ENCODE measurements around the gene SPATA20.

Gene SPATA20

DNA sequence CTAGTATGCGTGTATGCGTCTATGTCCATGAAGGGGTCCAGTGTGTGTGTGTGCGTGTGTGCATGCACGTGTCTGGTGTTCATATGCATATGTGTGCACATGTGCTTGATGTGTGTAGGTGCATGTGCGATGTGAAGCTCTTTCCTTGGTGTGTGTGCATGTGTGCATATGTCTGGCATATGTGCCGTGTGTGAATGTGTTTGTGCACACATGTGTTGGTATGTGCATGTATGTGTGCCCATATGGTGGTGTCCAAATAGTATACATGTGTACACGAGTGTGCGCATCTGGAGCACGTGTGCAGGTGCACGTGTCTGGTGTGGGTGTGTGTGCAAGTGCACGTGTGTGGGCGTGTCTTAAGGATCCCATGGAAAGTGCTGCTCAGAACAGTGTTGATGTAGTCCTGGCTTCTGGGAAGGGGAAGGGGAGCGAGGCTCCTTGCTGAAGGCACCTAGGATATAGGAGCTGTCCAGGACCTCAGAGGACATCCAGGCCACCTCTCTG lies 30.5 kb downstream of the SPATA20 start:
- DNase-seq (ENCODE audit: low read depth in 2 of 2): no peak

DNA sequence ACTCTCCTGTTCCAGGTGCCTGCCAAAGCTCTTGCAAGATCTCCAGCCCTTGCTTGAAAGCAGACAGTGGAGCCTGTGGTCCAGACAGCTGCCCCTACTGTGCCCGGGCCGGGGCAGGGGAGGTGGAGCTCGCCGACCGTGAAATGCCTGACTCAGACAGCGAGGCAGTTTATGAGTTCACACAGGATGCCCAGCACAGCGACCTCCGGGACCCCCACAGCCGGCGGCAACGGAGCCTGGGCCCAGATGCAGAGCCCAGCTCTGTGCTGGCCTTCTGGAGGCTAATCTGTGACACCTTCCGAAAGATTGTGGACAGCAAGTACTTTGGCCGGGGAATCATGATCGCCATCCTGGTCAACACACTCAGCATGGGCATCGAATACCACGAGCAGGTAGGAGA lies 31.2 kb downstream of the SPATA20 start:
- DNase-seq (ENCODE audit: low read depth in 2 of 2): no peak

DNA sequence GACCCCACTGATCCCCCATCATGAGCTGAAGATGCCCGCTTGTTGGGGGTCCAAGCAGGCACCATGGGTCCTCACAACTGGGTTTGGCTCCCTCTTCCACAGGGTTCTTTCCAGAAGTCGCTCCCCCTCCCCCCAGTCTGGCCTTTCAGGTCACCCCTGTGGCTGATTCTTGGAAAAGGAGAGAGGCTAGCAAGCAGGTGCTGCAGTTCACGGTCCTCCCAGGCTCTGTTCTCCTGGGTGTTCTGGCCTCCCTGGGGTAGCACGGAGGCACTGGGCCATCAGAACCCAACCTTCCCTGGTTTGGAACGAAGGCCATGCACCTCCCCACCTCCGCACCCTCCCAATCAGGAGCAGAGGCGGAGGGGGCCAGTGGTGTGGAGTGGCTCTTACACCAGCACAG lies 32.4 kb downstream of the SPATA20 start:
- DNase-seq (ENCODE audit: low read depth in 2 of 2): no peak

DNA sequence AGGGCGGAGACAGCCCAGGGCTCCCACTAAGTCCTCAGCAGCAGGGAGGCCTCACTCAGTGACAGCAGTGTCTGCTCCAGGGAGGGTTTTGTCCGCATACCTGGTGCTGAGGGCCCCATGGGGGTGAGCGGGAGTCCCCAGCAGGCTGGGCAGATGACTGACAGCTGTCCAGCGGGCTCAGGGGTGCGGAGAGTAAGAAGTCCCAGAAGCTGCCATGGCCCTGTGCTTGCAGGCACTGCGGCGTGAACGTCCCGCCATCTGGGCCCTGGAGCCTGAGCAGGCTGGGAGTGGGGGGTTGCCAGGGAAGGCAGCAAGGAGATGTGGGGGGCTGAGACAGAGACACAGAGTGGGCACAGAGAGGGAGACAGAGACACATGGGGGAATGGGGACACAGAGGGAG lies 33.7 kb downstream of the SPATA20 start:
- no peak for DNase-seq (ENCODE audit: low read depth in 2 of 2)

DNA sequence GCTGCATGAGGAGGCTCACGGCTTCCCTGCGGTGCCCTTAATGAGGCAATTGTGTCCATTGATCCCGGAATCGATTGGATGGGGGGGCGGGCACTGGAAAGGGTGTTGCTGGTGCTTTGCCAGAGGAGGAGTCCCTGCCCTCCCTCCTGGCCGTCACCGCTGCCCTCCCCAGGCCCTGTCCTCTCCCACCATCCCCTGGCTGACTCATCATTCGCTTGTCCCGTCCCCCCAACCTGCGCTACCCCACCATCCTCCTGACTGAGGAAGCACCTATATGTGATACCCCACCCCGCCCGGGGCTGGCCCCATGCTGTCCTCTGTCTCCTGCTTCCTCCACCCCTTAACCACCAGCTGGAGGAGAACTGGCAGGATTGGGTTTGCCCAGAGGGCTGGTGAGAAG lies 34.3 kb downstream of the SPATA20 start:
- no peak for DNase-seq (ENCODE audit: low read depth in 2 of 2)

DNA sequence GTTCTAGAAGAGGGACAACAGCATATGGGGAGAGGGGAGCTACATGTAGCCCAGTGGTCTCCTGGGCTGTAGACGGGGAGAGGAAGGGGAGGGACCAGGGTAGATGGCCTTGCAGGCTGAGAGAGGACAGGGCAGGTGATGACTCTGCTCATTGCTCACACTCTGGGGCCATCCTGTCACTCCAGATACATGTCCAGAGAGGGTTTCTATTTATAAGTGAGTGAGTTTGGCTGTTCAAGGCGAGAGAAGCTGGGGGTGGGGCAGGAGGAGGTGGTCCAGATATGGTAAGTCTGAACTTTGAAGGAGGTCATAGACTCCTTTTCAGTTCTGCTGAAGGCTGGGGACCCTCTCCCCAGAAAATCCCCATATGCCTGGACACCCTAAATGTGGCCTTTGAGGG lies 35.8 kb downstream of the SPATA20 start:
- no peak for DNase-seq (ENCODE audit: low read depth in 2 of 2)

DNA sequence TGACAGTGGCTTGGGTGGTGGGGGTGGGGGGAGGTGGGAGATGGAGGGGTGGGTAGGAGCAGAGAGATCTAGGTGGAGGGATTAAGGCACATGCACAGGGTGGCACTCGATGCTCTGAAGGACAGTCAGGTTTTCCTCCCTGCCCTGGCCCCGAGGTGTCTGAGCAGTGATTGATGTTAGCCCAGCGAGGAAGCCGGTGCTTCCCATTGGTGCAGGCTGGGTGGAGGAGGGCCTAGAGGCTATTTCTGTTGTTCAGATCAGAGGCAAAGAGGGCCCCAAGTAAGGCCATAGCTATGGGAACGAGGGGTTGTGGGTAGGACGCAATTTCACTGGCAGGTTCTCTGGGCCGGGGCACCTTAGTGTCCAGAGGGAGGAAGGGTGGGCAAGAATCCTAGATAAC lies 36.7 kb downstream of the SPATA20 start:
- no peak for DNase-seq (ENCODE audit: low read depth in 2 of 2)

DNA sequence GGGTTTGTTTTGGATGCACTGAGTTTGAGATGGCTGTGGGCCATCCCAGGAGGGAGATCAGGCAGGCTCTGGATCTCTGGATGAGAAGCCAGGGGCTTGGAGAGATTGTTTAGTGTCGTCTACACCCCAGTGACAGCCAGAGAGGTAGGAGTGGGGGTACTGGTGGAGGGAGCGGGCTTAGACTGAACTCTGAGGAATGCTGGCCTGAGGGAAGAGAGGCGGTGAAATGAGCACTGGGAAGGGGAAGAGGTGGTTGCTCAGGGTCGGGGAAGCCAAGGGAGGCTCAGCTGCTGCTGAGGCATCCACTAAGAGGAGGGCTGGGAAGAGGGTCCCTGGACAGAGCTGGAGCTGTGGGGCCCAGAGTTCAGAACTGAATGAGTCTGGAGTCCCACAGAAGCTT lies 37.1 kb downstream of the SPATA20 start:
- DNase-seq (ENCODE audit: low read depth in 2 of 2): no peak

DNA sequence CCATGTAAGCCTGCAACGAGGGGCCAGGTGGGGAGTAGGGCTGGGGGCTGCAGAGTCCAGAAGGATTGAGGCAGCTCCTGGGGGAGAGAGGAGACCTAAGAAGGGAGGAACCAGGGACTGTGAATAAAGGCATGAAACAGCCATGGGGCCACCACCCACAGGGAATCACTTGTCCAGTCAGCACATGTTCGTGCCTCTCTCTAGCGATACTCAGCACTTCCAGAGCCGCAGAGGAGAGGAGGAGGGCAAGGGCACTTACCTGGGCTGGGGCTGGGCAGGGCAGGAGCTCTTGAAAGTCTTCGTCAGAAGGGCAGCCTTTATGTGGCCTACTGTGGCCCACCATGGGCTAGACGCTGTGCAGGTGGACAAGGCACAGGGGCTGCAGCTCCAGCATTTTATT lies 37.8 kb downstream of the SPATA20 start:
- no peak for DNase-seq (ENCODE audit: low read depth in 2 of 2)

DNA sequence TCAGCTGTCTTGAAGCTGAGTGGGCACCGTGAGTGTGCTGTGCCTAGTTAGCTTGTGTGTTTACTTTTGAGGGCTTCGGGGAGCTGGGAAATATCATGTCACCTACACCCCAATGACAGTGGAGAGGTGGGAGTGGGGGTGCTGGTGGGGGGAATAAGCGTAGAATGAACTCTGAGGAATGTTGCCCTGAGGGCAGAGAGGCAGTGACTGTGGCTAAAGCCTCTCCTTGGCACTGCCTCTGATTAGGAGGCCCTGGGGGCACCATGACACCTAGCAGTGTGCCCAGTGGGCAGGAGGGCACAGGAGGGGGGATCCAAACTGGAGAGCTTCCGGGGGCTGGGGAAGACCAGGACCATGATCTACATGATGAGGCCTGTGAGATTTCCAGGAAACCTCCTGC lies 38.4 kb downstream of the SPATA20 start:
- no peak for DNase-seq (ENCODE audit: low read depth in 2 of 2)

DNA sequence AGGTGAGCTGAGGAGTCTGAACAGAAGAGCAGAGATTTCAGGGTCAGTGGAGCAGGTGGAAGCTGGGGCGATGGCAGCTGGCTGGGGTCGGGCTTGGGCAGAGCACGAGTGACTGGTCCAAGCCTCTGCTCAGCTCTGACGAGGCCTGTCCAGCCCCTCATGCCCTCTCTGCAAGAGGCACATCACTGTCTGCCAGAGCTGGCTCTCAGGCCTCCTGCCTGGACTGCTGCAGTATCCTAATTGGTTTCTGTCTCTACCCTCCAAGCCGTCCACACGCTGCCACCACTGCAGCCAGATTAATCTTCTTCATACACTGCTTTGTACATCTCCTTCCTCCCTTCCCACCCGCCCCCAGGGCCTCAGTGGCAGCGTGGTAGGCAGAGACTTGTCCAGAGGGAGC lies 38.9 kb downstream of the SPATA20 start:
- no peak for DNase-seq (ENCODE audit: low read depth in 2 of 2)

DNA sequence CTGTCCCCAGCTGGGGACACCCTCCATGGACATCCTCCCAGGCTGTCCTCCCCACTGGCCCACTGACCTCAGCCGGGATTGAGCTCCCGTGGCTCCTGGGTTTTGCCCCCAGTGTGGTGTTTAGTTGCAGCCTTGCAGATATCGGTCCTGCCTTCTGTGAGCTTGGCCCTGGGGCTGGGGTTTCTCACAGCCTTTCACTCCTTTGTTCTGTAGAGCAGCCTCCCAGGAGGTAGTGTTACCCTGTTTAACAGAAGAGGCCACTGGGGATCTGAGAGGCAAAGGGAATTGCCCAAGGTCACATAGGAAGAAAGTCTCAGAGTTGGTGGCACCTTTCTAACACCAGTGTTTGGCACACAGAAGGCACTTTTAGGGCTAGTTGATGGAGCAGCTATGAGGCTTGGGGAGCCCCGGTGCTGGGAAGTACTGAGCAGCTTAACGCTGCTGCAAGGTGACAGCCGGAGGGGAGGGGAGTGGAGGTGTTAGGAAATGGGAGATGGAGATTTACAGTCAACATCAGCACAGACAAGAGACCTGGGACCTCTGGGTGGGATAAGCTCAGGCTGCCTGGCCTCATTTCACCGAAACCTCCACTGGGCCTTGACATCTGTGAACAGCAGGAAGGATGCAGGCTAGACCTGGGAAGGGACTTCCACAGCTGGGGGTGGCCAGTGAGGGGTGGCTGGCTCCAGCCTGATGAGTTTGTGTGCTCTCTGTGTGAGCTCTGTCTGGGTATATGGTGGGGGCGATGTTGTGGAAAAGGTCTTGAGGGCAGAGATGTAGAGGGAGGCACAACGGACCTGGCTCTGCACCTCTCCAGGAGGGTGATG lies 39.7 kb downstream of the SPATA20 start:
- no peak for DNase-seq (ENCODE audit: low read depth in 2 of 2)

DNA sequence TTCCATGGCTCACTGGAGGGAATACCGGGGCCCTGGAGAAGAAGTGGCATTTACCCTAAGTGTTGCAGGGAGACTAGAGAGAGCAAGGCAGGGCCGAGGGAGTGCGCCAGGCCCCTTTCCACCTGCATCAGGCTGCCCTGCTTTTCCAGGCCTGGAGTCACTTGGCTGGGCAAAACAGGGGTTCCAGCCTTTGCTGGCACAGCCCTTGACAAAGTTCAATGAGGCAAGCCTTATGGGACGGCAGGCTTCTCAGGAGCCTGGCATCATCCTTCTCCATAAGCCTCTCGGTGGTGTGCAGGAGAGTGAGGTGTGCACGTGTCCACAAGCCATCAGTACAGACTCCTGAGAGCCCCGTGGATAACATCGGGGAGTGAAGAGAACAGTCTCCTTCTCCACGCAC lies 40.6 kb downstream of the SPATA20 start:
- DNase-seq (ENCODE audit: low read depth in 2 of 2): no peak

DNA sequence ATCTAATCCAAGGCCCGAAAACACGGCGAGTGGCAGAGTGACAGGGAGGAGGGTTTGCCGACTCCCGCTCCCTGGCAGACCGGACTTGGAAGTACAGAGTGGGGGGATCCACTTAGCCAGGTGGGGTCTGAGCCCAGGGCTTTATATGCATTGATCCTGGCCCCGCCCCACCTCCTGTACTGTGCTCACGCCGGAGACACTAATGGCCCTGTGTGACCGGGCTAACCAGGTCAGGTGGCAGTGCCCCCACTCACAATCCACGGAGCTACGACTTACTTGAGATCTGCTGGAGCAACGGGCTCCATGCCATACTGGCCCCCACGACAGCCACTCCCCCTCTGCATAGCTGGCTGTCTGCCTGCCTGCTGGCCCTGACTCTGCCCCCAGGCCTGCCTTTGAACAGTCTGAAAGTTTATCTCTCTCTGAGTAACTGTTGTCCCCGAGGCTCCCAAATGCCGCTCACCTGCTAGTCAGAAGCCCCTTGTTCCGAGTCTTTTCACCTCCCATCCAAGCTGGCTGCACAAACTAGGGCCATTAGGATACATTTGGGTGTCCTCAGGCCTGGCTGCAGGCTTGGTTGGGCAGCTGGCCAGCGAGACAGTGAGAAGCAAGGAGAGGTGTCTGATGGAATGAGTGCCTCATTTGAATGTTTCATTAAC lies 41.5 kb downstream of the SPATA20 start:
- DNase-seq (ENCODE audit: low read depth in 2 of 2): no peak

DNA sequence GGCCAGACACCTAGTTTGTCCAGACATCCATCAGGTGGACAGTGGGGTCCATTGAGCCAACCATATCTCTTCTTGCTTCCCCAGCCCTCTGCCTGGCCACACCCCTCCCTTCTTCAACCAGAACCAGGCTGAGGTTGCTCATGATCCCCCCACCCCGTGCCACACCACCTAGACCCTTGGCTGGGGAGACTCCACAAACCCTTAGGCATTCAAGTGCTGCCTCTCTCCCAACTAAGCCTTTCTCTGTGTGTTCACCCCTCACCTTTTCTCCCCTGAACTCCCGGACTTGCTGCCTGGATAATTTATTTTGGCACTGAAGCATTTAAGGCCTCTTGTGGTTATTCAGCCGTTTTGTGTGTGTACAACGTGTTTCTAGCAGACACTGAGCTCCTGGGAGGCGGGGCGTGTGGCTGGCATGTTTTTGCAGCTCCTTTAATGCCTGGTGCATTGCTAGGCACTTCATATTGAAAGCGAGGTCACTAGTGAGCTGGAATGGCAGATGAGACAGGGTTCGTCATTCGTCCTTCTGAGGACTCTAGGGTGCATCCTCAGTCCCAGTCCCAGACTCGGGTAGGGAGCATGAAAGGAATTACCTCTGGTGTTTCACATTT lies 42.2 kb downstream of the SPATA20 start:
- no peak for DNase-seq (ENCODE audit: low read depth in 2 of 2)

DNA sequence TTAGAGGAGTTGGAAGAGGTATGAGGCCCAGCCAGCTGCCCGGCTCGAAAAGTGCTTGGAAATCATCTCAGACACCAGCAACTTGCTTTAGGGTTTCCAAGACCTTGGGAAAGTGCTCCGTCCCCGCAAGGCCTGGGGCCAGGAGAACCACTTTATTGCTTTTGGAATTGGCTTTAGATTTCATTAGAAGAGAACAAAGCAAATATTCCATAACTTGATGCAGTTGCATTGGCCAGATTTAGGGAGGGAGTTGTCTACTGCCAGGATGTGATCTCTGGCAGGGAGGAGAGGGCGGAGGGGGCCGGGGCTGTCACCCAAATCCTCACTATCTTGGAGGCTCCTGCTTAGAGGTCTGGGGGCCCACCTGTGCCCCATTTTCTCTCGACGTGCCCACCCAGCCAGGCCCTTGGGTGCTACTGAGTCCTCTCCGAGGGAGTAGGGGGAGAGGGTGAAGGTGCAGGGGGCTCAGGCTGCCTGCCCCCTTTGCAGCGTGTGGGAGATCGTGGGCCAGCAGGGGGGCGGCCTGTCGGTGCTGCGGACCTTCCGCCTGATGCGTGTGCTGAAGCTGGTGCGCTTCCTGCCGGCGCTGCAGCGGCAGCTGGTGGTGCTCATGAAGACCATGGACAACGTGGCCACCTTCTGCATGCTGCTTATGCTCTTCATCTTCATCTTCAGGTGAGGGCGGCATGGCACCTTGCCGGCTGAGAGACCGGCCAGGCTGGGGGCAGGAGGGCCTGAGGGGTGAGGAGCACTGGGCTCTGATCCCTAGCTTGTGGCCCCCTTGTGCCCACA lies 44.2 kb downstream of the SPATA20 start:
- DNase-seq (ENCODE audit: low read depth in 2 of 2): no peak

DNA sequence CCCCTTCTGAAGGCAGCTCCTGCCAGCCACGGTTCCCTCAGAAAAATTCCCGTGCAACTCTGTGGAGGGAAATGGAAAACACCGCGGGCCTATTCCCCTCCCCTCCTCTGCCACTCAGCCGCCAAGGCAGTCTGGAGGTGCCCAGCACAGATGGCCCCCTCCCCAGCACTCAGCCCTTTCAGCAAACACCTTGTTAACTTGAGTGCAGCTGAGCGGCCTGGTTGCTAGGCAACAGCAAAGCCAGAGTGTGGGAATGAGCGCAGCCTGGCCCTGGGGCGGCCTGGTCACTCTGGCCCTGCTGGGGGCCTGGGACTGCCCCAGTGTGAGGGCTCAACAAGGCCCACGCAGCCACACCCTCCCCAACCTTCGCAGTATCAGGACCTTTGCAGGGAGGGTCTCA lies 46.3 kb downstream of the SPATA20 start:
- no peak for DNase-seq (ENCODE audit: low read depth in 2 of 2)

DNA sequence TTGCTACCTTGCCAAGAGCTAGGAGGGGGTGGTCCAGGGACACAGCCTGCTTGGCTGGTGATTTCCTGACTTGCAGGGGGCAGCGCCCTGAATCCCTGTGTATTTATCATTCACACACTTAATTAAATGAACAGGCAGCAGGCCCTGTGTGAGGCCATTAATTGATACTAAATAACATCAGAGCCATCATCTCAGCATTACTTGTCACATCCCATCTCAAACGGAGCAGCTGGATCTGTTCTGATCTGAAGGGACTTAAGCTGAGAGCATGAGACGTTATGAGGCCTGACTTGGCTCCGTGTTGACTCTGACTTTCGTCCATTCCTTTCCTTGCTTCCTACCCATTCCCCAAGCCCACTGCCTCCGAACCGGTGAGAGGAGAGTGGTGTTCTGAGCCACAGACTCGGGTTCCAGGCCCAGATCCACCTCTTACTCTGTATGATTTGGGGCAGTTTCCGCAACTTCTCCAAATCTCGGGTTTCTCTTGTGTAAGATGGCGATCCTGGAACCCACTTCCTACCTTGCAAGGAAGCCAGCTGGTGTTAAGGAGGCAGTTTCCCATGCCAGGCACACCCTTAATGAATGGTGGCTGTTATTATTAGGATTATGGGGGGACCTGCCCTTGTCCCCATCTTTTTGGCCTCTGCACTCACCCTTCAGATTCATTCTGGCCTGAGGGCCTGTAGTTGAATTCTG lies 47.3 kb downstream of the SPATA20 start:
- no peak for DNase-seq (ENCODE audit: low read depth in 2 of 2)

DNA sequence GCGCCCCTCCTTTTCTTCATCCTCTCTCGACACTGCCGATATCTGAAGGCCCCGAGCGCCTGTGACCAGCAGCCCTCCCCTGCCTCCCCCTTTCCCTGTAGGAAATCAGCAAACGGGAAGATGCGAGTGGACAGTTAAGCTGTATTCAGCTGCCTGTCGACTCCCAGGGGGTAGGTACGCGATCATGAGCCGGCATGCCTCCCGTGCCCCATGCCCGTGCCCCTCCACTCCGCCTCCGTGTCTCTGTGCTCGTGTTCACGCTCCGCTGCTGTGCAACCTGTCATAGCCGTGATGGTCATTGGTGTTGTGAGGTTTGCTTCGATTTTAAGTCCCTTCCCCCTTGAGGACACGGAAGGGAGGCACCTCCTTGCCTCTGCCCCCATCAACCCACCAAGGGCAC lies 47.9 kb downstream of the SPATA20 start:
- DNase-seq (ENCODE audit: low read depth in 2 of 2): no peak

DNA sequence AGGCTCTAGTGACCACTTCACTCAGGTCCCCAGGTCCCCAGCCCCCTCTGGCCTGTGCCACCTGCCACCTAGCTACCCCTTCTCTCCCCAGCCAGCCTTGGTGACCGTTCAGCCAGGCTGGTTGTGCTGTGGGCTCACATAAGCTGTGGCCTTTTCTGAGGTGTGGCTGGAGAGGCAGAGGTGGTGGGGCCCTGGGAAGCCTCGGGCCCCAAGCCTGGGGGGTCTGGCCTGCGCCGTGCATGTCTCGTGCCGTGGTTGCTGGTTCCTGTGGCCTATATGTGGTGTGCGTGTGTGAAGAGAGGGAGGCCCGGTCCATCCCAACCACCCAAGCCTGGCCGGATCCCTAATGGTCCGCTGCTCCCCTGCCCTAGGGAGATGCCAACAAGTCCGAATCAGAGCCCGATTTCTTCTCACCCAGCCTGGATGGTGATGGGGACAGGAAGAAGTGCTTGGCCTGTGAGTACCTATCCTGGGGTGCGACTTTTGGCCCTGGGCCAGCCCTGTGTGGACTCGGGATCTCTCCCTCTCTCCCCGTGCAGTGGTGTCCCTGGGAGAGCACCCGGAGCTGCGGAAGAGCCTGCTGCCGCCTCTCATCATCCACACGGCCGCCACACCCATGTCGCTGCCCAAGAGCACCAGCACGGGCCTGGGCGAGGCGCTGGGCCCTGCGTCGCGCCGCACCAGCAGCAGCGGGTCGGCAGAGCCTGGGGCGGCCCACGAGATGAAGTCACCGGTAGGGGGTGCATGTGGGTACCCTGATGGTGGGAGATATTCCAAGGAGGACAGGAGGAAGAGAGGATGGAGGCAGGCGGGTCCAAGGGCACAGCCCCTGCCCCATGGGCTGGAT lies 49.4 kb downstream of the SPATA20 start:
- no peak for DNase-seq (ENCODE audit: low read depth in 2 of 2)

DNA sequence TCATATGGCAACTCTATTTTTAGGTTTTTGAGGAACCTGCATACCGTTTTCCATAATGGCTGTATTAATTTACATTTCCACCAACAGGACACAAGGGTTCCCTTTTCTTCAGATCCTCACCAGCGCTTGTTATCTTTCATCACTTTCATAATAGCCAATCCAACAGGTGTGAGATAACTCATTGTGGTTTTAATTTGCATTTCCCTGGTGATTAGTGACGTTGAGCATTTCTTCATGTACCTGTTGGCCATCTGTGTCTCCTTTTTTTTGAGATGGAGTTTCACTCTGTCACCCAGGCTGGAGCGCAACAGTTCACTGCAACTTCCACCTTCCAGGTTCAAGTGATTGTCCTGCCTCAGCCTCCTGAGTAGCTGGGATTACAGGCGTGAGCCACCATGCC lies 51.5 kb downstream of the SPATA20 start:
- no peak for DNase-seq (ENCODE audit: low read depth in 2 of 2)

Data from fibroblast of skin of left biceps (primary cell).